ENCODE results near the gene ZBTB26.

The ZBTB26 gene

GRCh38 chr9:122931226-122932121 is at the start of gene ZBTB26:
TSS of gene ZBTB26 (minus strand) at chr9:122931512. CDS start at chr9:122919934, 11,578 bp downstream.
- DNase-seq (ENCODE audit: low read depth in 2 of 2), result peak; percentile 72 to 83

- no peak for DNase-seq (ENCODE audit: low read depth in 2 of 2)
These were observed 47.3 kb upstream of the ZBTB26 start for GRCh38 chr9:122978601-122979000.

GRCh38 chr9:122975196-122975595 is 43.9 kb upstream of the ZBTB26 start:
- no peak for DNase-seq (ENCODE audit: low read depth in 2 of 2)

- no peak for DNase-seq (ENCODE audit: low read depth in 2 of 2)
These were observed 29.8 kb upstream of the ZBTB26 start for GRCh38 chr9:122961139-122961538.

GRCh38 chr9:122955961-122956360 is 24.6 kb upstream of the ZBTB26 start:
- no peak for DNase-seq (ENCODE audit: low read depth in 2 of 2)

- DNase-seq (ENCODE audit: low read depth in 2 of 2), result no peak
These were observed 23.0 kb upstream of the ZBTB26 start for GRCh38 chr9:122954253-122954691.

GRCh38 chr9:122951056-122951455 is 19.7 kb upstream of the ZBTB26 start:
- DNase-seq (ENCODE audit: low read depth in 2 of 2), result no peak

- no peak for DNase-seq (ENCODE audit: low read depth in 2 of 2)
These were observed 19.0 kb upstream of the ZBTB26 start for GRCh38 chr9:122950263-122950662.

- no peak for DNase-seq (ENCODE audit: low read depth in 2 of 2)
These were observed 18.4 kb upstream of the ZBTB26 start for GRCh38 chr9:122949696-122950095.

GRCh38 chr9:122948313-122948712 is 17.0 kb upstream of the ZBTB26 start:
- no peak for DNase-seq (ENCODE audit: low read depth in 2 of 2)

- DNase-seq (ENCODE audit: low read depth in 2 of 2), result no peak
These were observed 15.2 kb upstream of the ZBTB26 start for GRCh38 chr9:122946461-122947005.

- no peak for DNase-seq (ENCODE audit: low read depth in 2 of 2)
These were observed 13.9 kb upstream of the ZBTB26 start for GRCh38 chr9:122944960-122945888.

GRCh38 chr9:122941582-122942234 is 10.4 kb upstream of the ZBTB26 start:
- DNase-seq (ENCODE audit: low read depth in 2 of 2), result no peak

GRCh38 chr9:122940749-122941581 is 9.7 kb upstream of the ZBTB26 start, which contains the start of gene RABGAP1:
TSS of gene RABGAP1 (plus strand) at chr9:122941020. CDS start at chr9:122957060, 16,040 bp downstream.
- peak; percentile 98 to 99 for DNase-seq (ENCODE audit: low read depth in 2 of 2)

- DNase-seq (ENCODE audit: low read depth in 2 of 2), result no peak
These were observed 9.1 kb upstream of the ZBTB26 start for GRCh38 chr9:122940454-122940748.

GRCh38 chr9:122939601-122940000 is 8.3 kb upstream of the ZBTB26 start:
- DNase-seq (ENCODE audit: low read depth in 2 of 2), result no peak

GRCh38 chr9:122936883-122937282 is 5.6 kb upstream of the ZBTB26 start:
- no peak for DNase-seq (ENCODE audit: low read depth in 2 of 2)

GRCh38 chr9:122936464-122936863 is 5.2 kb upstream of the ZBTB26 start:
- no peak for DNase-seq (ENCODE audit: low read depth in 2 of 2)

GRCh38 chr9:122930541-122931225 is 629 bp downstream of the ZBTB26 start:
- no peak for DNase-seq (ENCODE audit: low read depth in 2 of 2)

- no peak for DNase-seq (ENCODE audit: low read depth in 2 of 2)
These were observed 1.4 kb downstream of the ZBTB26 start for GRCh38 chr9:122929796-122930354.
